Ovary (tissue), 9 donors: Measurements from ENCODE around the gene S1PR1. TPM values are rescaled to one million over a fixed set of nuclear protein-coding genes. Genes with fewer than 3 reads are reported as not detected.
"Not testable (repeated sequence)": the region's sequence is repeated elsewhere in the genome, so short reads cannot be mapped to it uniquely, and the experiment has no call there.

ENCODE experiments used
- DNase-seq, 5 donors: peaks; one replicate each; pipeline ENCODE4 v3.0.0-alpha.2; 2019 to 2020
- H3K27ac ChIP-seq, 2 donors: fragments of 200-600 bp; one replicate each; pipeline versions ENCODE4 v1.5.1 to v1.8.0; 2019 to 2022
- H3K27me3 ChIP-seq: fragments of 200-600 bp; one replicate; pipeline ENCODE4 v1.8.0; 2022
- H3K36me3 ChIP-seq: fragments of 200-600 bp; sonication (generic); one replicate; pipeline ENCODE4 v1.5.1; 2019
- H3K4me1 ChIP-seq: one replicate; pipeline ENCODE4 v1.8.1; 2013; ENCODE audit warnings: mild to moderate bottlenecking, moderate library complexity; ENCODE audit not compliant: insufficient read depth
- H3K4me3 ChIP-seq: fragments of 200-600 bp; sonication (generic); one replicate; pipeline ENCODE4 v1.5.1; 2017
- H3K9me3 ChIP-seq, 2 donors: fragments of 200-600 bp in 1 of 2; sonication (generic) in 1 of 2; one replicate each; pipeline versions ENCODE4 v1.5.1 to v1.8.1; 2013 to 2019; ENCODE audit warnings: mild to moderate bottlenecking in 1 of 2, moderate library complexity in 1 of 2
- CTCF ChIP-seq, 3 donors: fragments of 450-650 bp in 2 of 3; fragments of 200-600 bp in 1 of 3; IDR thresholded peaks; one replicate each; pipeline versions ENCODE4 v1.5.1 to v1.8.0; 2016 to 2022; ENCODE audit warnings: antibody characterized with exemption in 3 of 3, mild to moderate bottlenecking in 1 of 3
- EP300 ChIP-seq: sonication (generic); formaldehyde crosslinking; IDR thresholded peaks from one replicate; pipeline ENCODE4 v1.6.1; 2017; ENCODE audit warnings: antibody characterized with exemption
- POLR2A ChIP-seq: fragments of 450-650 bp; IDR thresholded peaks from one replicate; pipeline ENCODE4 v1.6.1; 2017; ENCODE audit warnings: antibody characterized with exemption, mild to moderate bottlenecking, moderate library complexity
- WGBS, 3 donors: extraction: QIAGEN DNeasy Blood & Tissue Kit in 1 of 3; methylation state at CpG; one replicate each; pipeline versions ENCODE4 v1.1.5 to v1.1.7; 2013 to 2017; 5-methylcytosine and 5-hydroxymethylcytosine counted together
- intact Hi-C, 4 donors: fragments of 100-400 bp; cut with DNase I; formaldehyde crosslinking; loops; one replicate each; pipeline versions ENCODE4 v1.11.0 to v1.15.1; 2022 to 2023
- polyA plus RNA-seq, 2 donors: library from polyadenylated mRNA; stranded (reverse); fragments of 200-250 nt in 1 of 2; fragments of 350-450 nt in 1 of 2; fragmentation: Illumina TruSeq in 1 of 2; extraction: RNeasy Lipid Tissue Mini Kit (QIAGEN cat#74804) in 1 of 2; gene quantifications; one replicate each; pipeline ENCODE4 v1.2.3, GENCODE V29; 2013 to 2014
- total RNA-seq, 7 donors: library from RNA; depleted of rRNA in 2 of 7; stranded (reverse); fragments of >200 nt in 2 of 7; fragmentation: NEBNext Ultra II Directional in 3 of 7; extraction: Animal tissue kit (Norgen Biotek cat#: 25700) in 3 of 7; gene quantifications; one replicate each; pipeline versions ENCODE4 v1.1.0 to v1.2.4, GENCODE V29; 2016 to 2023
- donor health status: DM: no; HTN: no; CAD: no; lungs with moderate emphysema.
- donor health status: DM: no; HTN: no; CAD: no.
- donor health status: Bipolar disorder and iron deficiency.
- donor health status: DM: yes; HTN: yes; CAD: no.
- donor health status: DM: no; HTN: no; CAD: no.
- donor health status: DM: yes; HTN: yes; CAD: no.

The S1PR1 gene
- total and polyA plus RNA-seq, 9 donors = 8.0 to 27.8 (median 10.9) TPM

GRCh38 chr1:101221945-101222429 lies 14.8 kb upstream of the S1PR1 start:
- intact Hi-C loops = no loop called here
- no peaks in the 10 kb centered on the region for H3K9me3 ChIP-seq
- no peaks in the 10 kb centered on the region for H3K4me1 ChIP-seq
- no peaks in the 10 kb centered on the region for H3K27me3 ChIP-seq
- H3K4me3 ChIP-seq = no peak overlapping the region
- TF ChIP-seq EP300 = no peak
- TF ChIP-seq POLR2A = no peak
- WGBS, 3 donors = 93 to 98% (median 97%) methylated on average over 1 of the region's 1 CpG
- no peak for DNase-seq
- no peak overlapping the region for H3K27ac ChIP-seq
- no peaks in the 10 kb centered on the region for H3K36me3 ChIP-seq

DNA sequence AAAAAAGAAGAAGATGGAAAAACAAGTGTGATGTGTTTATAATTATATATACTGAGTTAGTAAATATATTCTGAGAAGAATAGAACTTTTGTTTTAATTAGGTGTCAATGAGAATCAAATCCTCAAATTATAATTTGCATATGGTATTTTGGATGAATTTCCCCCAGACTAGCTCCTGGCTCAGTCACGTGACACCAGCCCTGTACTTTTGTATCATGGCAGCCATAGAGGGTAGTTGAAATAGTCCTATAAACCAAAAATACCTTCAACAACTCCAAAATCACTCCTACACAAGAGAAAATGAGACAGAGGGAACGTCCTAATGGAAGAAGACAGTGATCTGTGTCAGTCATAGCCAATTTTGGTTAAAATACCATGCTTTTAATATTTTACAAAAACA lies 9.0 kb upstream of the S1PR1 start:
- no peak for TF ChIP-seq CTCF (IDR thresholded peaks at IDR 0.05)
- no peak for TF ChIP-seq EP300
- no peak for TF ChIP-seq POLR2A
- intact Hi-C loops = no loop called here
- H3K36me3 ChIP-seq = no peaks in the 10 kb centered on the region
- no peak for DNase-seq
- WGBS, 3 donors = 71 to 79% (median 76%) methylated on average over 2 of the region's 2 CpGs
- H3K4me1 ChIP-seq = no peaks in the 10 kb centered on the region
- no peak overlapping the region for H3K4me3 ChIP-seq
- no peaks in the 10 kb centered on the region for H3K27me3 ChIP-seq
- H3K27ac ChIP-seq = no peak overlapping the region
- no peaks in the 10 kb centered on the region for H3K9me3 ChIP-seq

GRCh38 chr1:101228424-101229134 lies 8.2 kb upstream of the S1PR1 start:
- Histone ChIP-seq H3K4me1 (no peaks in the 10 kb centered on the region), H3K27ac (no peak overlapping the region), H3K9me3 (no peaks in the 10 kb centered on the region), H3K36me3 (no peaks in the 10 kb centered on the region), H3K4me3 (no peak overlapping the region), H3K27me3 (no peaks in the 10 kb centered on the region)
- intact Hi-C loops = no loop called here
- no peak for DNase-seq
- TF ChIP-seq CTCF (IDR thresholded peaks at IDR 0.05) = no peak
- TF ChIP-seq EP300 = no peak
- TF ChIP-seq POLR2A = no peak
- 84 to 88% (median 88%) methylated on average over 6 of the region's 6 CpGs for WGBS, 3 donors

- H3K27ac ChIP-seq, H3K27me3 ChIP-seq, H3K36me3 ChIP-seq, H3K9me3 ChIP-seq, H3K4me1 ChIP-seq, H3K4me3 ChIP-seq, DNase-seq: not testable (repeated sequence)
- intact Hi-C loops = loop anchor here in 1 of 4 donors (10.0 kb wide), 1 partner anchor 307 kb away; no protein-coding TSS in a partner anchor
Measured at GRCh38 chr1:101232182-101232581, 4.6 kb upstream of the S1PR1 start.

- H3K27me3 ChIP-seq = no peaks in the 10 kb centered on the region
- no peak for DNase-seq
- no peak overlapping the region for H3K27ac ChIP-seq
- TF ChIP-seq EP300 (no peak), POLR2A (no peak), CTCF (IDR thresholded peaks at IDR 0.05) (no peak)
- intact Hi-C loops = loop anchor here in 1 of 4 donors (10.0 kb wide), 1 partner anchor 309 kb away; no protein-coding TSS in a partner anchor
- WGBS, 3 donors = 74 to 75% (median 75%) methylated on average over 7 of the region's 7 CpGs
- H3K4me1 ChIP-seq = peaks cover 4% of the 10 kb centered on the region
- H3K9me3 ChIP-seq = no peaks in the 10 kb centered on the region
- H3K4me3 ChIP-seq = no peak overlapping the region
- H3K36me3 ChIP-seq = no peaks in the 10 kb centered on the region
Measured at GRCh38 chr1:101233495-101233894, 3.3 kb upstream of the S1PR1 start.
